NCI-H128 (cell line): ENCODE data around the gene MVD.

Experiments
- DNase-seq: peaks from one replicate; lab custom pipeline; 2025; ENCODE audit not compliant: unreplicated experiment; lab: John Stamatoyannopoulos, UW

MVD gene

GRCh38 chr16:88656291-88656980, 6.5 kb downstream of the MVD start:
- no peak for DNase-seq

DNA sequence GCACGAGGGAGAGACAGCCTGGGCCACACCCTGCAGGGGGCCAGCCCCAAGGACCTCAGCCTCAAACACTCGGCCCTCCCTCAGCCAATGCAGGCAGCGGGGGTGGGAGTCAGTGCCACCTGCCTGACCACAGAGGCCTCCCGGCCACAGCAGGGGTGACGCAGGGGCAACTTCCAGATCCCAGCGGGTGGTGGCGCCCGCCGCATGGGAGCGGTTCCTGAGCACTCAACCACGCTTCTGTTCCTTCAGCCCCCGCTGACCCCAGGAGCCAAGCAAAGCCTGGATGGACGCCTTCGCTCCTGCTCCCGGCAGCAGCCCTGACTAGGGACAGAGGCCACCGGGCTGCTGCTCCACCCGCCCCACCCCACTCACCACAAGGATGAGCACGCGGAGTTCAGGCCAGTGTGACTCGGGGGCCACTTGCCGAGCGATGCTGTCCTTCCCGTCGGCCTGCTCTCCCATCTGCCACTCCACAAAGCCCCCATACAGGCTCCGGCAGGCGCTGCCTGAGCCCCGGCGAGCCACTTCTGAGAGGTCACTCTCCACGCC, 7.1 kb downstream of the MVD start:
- DNase-seq, result no peak

DNA sequence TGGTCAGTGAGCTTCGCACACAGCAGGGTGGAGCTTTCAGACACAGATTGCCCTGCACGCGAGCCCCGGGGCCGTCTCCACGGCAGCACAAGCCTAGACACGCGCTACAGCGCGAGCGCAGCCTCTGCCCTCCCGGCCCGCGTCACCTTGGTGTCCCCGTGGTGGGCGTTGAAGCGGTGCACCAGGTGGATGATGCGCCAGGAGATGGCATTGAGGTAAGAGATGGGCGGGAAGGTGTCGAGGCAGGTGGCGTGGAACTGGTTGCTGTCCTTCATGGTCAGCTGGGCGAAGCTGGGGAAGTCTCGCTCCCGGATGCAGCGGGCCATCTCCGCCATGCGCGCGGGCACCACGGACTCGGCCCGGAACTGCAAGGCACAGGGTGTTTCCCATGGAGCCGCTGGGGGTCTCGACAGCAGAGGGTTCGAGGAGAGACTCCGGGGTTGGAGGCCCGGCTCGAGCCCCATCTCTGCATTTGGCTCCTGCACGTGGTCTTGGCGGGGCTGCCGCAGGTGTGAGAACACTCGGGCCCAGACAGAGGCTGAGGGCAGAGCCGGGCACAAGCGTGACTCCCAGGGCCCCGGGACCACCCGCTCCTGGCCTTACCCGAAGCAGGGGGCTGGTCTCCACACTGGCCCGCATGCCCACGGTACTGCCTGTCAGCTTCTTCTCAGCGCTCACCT, 7.7 kb downstream of the MVD start:
- no peak for DNase-seq

DNA sequence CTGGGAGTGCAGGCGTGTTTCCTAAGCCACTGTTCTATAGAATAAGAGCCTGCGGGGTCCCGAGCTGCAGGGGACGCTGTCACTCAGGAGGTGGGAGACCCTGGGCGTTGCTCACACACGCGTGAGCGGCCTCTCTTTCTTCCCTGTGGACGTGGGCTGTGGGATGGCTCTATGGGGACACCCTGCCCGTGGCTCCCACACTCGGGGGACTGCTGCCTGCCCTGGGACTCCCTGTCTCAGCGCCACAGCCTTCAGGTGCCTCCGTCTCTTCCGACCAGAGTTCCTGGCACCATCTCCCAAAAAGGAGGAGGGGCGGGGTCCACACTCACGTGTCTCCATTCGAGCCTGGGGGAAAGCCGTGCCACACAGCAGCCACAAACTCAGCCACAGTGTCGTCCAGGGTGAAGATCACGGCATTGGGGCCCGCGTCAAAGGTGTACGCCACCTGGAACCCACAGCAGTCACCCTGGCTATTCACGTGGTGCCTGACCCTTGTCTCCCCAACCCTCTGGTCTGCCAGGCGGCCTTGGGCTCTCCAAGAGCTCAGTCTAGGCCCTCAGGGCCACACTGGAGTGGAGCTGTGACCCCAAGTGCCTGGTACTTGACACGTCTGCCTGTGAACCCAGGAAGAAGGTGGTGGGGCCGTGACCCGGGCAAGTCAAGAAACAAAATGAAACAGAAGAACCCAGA, 8.4 kb downstream of the MVD start:
- no peak for DNase-seq

GRCh38 chr16:88653596-88654362, 9.1 kb downstream of the MVD start:
- DNase-seq, result no peak

GRCh38 chr16:88653101-88653500, 9.8 kb downstream of the MVD start:
- DNase-seq, result no peak

- DNase-seq, result no peak
Measured at GRCh38 chr16:88652762-88653063, 10.2 kb downstream of the MVD start.

DNA sequence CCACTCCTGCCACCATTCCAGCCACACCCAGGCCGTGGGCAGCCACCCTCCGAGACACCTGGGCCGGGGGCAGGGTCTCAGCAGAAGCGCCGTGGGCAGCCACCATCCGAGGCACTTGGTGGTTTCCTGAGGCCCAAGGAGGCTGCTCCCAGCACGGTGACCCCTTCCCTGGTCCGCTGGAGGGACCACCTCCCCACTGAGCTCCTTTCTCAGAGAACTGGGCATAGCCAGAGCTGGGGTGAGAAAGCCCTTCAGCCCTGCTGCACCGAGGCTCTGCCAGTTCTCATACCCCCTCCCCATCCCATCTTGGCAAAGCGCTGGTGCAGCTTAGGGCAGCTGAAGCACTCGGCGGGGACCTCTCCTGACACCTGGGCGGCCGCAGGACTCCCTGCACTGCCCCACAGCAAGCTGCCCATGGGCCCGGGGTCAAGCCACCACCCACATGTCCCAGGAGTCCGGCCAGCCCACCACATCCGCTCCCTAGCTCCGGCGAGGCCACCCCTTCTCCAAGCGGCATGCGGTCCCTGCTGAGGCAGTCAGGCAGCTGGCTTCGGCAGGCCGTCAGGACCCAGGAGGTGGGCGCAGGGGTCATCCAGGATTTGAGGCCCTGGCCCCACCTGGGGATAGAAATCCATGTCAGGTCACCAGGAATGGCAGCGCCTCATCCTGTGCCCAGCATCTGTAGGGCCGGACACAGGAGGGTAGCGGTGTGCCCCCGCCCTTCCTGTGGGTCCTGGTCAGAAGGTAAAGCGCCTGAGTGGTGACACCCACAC, 10.7 kb downstream of the MVD start:
- no peak for DNase-seq

DNA sequence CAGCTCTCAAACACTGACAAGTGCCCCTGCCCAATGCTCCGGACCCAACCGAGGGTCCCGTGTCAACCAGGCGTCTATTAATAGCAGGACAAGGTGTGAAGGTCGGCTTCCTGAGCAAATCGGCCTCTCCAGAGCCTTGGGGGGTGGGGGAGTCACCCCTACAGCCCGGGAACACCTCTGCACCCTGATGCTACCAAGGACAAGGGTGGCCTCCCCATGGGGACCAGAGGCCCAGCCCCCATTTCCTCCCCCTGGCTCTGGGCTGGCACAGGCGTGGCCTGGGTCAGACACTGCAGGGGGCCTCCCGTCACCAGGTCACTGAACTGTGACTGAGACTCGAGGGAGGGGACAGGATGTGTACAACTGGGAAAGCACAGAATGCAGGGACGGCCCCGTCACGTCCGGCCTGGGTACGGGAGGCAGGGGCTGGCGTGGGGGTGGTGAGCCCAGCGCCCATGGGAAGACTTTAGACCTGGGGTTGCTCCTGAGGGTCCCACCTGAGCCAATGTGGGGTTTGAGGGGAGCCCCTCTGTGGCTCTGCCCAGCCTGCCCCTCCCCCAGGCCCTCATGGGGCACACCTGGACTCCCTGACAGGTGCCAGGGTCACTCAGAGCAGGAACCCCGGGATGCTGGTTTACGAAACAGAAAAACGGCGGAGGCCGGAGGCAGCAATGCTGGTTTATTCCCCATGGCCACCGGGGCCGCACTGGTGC, 11.5 kb downstream of the MVD start:
- DNase-seq, result no peak

GRCh38 chr16:88650749-88651275, 12.1 kb downstream of the MVD start, which contains the start of gene CYBA:
TSS of gene CYBA (minus strand) at chr16:88651053. CDS start at chr16:88651013, 40 bp downstream.
- DNase-seq, result no peak

- no peak for DNase-seq
Measured at GRCh38 chr16:88649924-88650748, 12.8 kb downstream of the MVD start.

DNA sequence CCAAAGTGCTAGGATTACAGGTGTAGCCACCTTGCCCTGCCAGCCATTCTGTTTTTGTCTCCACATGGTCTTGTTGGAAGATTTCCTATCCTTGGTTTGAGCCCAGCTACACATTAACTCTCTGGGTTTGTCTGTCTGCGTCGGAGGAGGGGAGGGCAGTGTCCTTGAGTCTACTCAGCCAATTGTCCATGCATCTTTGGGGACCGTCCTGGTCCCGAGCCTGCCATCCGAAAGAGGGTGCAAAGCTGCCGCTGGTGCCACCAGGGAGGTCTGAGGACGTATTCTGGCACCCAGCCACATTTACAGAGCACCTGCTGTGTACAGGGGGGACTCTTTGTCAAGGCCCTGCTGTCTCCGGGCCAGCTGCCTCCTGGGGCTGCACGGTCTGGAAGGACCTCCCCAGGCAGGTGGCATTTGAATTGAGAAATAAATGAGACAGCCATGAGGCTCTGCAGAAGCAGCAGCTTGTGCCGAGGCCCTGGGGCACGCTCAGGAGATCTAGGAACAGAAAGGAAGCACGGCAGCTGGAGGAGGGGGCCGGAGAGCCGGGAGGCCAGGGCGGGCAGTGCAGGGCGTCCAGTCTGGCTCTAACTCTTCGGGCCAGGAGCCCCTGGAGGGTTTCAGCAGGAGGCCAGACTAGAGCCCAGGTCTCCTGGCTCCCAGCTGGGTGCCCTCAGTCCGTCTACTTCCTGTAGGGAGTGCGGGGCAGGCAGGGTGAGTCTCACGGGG, 13.5 kb downstream of the MVD start:
- no peak for DNase-seq

DNA sequence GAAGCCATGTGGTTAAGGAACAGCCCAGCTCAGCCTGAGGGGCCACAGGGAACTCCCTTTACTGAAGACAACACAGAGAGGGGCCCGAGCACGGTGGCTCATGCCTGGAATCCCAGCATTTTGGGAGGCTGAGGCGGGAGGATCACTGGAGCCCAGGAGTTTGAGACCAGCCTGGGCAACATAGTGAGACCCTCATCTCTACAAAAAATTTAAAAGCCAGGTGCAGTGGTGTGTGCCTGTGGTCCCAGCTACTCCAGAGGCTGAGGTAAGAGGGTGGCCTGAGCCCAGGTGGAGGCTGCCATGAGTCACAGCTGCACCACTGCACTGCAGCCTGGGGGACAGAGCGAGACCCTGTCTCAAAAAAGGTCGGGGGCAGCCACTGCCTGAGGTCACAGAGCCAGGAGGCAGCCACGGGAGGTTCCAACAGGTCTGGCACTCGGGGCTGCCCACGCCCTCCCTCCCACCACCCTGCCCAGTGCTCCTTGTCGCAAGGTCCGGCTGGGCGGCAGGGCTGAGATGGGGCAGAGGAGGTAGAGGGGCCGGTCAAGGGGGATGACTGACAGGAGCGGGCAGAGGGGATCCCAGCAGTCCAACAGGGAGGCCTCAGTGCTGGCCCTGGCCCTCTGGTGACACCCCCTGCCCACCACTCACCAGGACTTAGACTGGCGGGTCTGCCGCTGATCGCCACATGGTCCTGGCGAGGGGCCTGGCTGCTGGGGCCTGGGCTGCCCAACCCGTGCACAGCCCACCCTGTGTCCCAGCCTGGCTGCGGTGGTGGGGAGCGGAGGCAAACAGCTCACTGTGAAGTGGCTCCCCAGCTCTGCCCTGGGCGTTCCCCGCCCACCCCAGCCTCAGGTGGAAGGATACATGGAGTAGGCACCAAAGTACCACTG, 15.5 kb downstream of the MVD start:
- no peak for DNase-seq

DNA sequence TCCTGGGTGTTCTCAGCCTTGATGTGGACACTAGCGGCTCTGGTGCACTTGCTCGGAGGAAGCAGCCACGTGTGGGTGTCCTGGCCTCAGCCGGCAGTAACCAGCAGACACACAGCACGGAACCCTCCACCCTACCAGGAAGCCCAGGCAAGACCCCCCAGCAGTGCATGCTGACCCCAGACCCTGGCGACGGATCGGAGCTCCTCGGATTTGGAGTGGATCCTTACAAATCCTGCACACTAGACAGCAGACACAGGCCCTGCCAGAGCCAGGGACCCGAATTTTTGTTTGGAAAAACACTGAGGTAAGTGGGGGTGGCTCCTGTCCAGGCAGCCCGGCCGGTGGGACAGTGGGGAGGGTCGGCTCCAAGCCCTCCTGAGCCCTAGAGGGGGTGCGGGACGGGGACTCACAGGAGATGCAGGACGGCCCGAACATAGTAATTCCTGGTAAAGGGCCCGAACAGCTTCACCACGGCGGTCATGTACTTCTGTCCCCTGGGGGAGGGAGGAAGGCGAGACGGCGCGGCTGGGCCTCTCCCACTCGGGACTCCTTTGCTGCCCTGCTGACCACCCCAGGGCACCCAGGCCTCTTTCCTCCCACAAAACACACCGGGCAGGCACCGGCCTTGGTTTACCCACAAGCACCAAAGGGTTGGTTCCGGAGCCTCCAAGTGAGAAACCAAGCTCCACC, 16.4 kb downstream of the MVD start:
- no peak for DNase-seq

- DNase-seq, result no peak
Measured at GRCh38 chr16:88645941-88646340, 16.9 kb downstream of the MVD start.

DNA sequence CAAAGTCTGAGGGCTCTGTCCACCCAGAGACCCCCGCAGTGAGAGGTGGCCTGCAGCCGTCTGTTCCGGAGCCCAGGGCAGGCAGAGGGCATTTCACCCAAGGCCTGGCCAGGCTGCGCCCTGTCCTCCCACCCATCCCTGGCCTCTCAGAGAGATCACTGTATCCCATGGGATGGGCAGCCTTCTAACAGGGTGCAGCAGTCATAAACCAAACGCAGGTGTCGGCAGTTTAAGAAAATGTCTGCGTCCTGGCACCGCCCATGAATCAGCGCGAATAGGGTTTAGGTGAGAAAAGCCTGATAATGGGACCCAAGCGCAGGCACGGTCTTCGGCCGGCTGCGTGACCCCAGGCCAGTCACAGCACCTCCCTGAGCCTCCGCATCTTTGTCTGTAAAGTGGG, 17.4 kb downstream of the MVD start:
- no peak for DNase-seq

- no peak for DNase-seq
Measured at GRCh38 chr16:88643644-88643932, 19.3 kb downstream of the MVD start.
